HepG2 (cell line): ENCODE measurements around the gene VWA7. TPM values are rescaled to one million over a fixed set of nuclear protein-coding genes. Genes with fewer than 3 reads are reported as not detected.

ENCODE experiments used
- CREM ChIP-seq, 2 experiments: sonication (generic) in 1 of 2; formaldehyde crosslinking in 1 of 2; IDR thresholded peaks; 2 replicates each; pipeline versions ENCODE4 v1.4.0 to v1.6.1; 2016 to 2020; ENCODE audit warnings: antibody characterized with exemption in 1 of 2, mild to moderate bottlenecking in 1 of 2, missing genetic modification reagents in 1 of 2
- ISL2 ChIP-seq: sonication (generic); formaldehyde crosslinking; IDR thresholded peaks from 2 replicates; pipeline ENCODE4 v1.5.0; 2020; ENCODE audit warnings: missing genetic modification reagents
- JUND ChIP-seq: sonication (generic); formaldehyde crosslinking; IDR thresholded peaks from 2 replicates; pipeline ENCODE4 v1.8.0; 2022; ENCODE audit warnings: mild to moderate bottlenecking, missing genetic modification reagents
- KDM1A ChIP-seq: IDR thresholded peaks from 2 replicates; pipeline ENCODE4 v1.6.1; 2016; ENCODE audit warnings: missing compliant biosample characterization
- MAF1 ChIP-seq: sonication (generic); formaldehyde crosslinking; IDR thresholded peaks from 2 replicates; pipeline ENCODE4 v1.5.0; 2020; ENCODE audit warnings: missing genetic modification reagents, borderline replicate concordance
- MLLT10 ChIP-seq: sonication (generic); formaldehyde crosslinking; IDR thresholded peaks from 2 replicates; pipeline ENCODE4 v1.4.0; 2020; ENCODE audit warnings: missing genetic modification reagents
- NFATC3 ChIP-seq: sonication (generic); formaldehyde crosslinking; IDR thresholded peaks from 2 replicates; pipeline ENCODE4 v1.5.1; 2020; ENCODE audit warnings: mild to moderate bottlenecking, missing genetic modification reagents
- RARG ChIP-seq: sonication (generic); formaldehyde crosslinking; IDR thresholded peaks from 2 replicates; pipeline ENCODE4 v1.4.0; 2020; ENCODE audit warnings: low read depth, mild to moderate bottlenecking, missing genetic modification reagents
- SOX5 ChIP-seq: IDR thresholded peaks from 2 replicates; pipeline ENCODE4 v1.6.1; 2016; ENCODE audit warnings: borderline replicate concordance
- TAF15 ChIP-seq: fragments of 200-400 bp; formaldehyde crosslinking; IDR thresholded peaks from one replicate; pipeline ENCODE4 v1.6.1; 2018; ENCODE audit warnings: mild to moderate bottlenecking, low read depth, low read length; ENCODE audit not compliant: poor library complexity, severe bottlenecking
- U2AF1 ChIP-seq: fragments of 200-400 bp; formaldehyde crosslinking; optimal IDR thresholded peaks from 2 replicates; pipeline ENCODE3; 2017; ENCODE audit warnings: mild to moderate bottlenecking, low read depth, low read length
- ZC3H13 ChIP-seq: sonication (generic); formaldehyde crosslinking; IDR thresholded peaks from 2 replicates; pipeline ENCODE4 v1.8.1; 2023; ENCODE audit warnings: mild to moderate bottlenecking, missing genetic modification reagents, moderate library complexity
- ZNF136 ChIP-seq: sonication (generic); formaldehyde crosslinking; IDR thresholded peaks from 2 replicates; pipeline ENCODE4 v1.8.1; 2022; ENCODE audit warnings: low read depth, mild to moderate bottlenecking, moderate library complexity, missing genetic modification reagents
- ZNF333 ChIP-seq: sonication (generic); formaldehyde crosslinking; IDR thresholded peaks from 2 replicates; pipeline ENCODE4 v1.4.0; 2020; ENCODE audit warnings: mild to moderate bottlenecking, missing genetic modification reagents, borderline replicate concordance
- ZNF343 ChIP-seq: sonication (generic); formaldehyde crosslinking; IDR thresholded peaks from 2 replicates; pipeline ENCODE4 v1.4.0; 2020; ENCODE audit warnings: mild to moderate bottlenecking, missing genetic modification reagents
- ZNF629 ChIP-seq: sonication (generic); formaldehyde crosslinking; conservative IDR thresholded peaks from 2 replicates; pipeline ENCODE4 v1.5.0; 2020; ENCODE audit warnings: missing genetic modification reagents
- ZNF83 ChIP-seq: sonication (generic); formaldehyde crosslinking; IDR thresholded peaks from 2 replicates; pipeline ENCODE4 v1.4.0; 2020; ENCODE audit warnings: missing genetic modification reagents, mild to moderate bottlenecking, borderline replicate concordance
- polyA plus RNA-seq, 8 experiments: library from polyadenylated mRNA; depleted of rRNA in 3 of 8; stranded (reverse) in 7 of 8; unstranded in 1 of 8; fragments of >200 nt; fragmentation: Illumina TruSeq in 4 of 8; extraction: Trizol in 4 of 8; gene quantifications; 2 replicates each; pipeline versions ENCODE4 v1.2.1 to v1.2.3, GENCODE V29; 2011 to 2016; ENCODE audit warnings: low read depth in 4 of 8, missing spikeins in 1 of 8, mixed read lengths in 1 of 8; ENCODE audit not compliant: insufficient read depth in 1 of 8
- total RNA-seq, 5 experiments: library from RNA; depleted of rRNA; stranded (reverse); fragments of >200 nt; fragmentation: Illumina TruSeq; extraction: Trizol; gene quantifications; 2 replicates each; pipeline ENCODE4 v1.2.3, GENCODE V29; 2016; ENCODE audit warnings: low read depth in 1 of 5
- TF ChIP-seq, protein P1 (sequence below): sonication (generic); formaldehyde crosslinking; IDR thresholded peaks from 2 replicates; pipeline ENCODE4 v1.4.0; 2020; ENCODE audit warnings: missing genetic modification reagents
- TF ChIP-seq, protein P2 (sequence below): sonication (generic); formaldehyde crosslinking; IDR thresholded peaks from 2 replicates; pipeline ENCODE4 v1.4.0; 2020; ENCODE audit warnings: mild to moderate bottlenecking, missing genetic modification reagents
- TF ChIP-seq, protein P3 (sequence below): sonication (generic); formaldehyde crosslinking; IDR thresholded peaks from 2 replicates; pipeline ENCODE4 v1.4.0; 2020; ENCODE audit warnings: missing genetic modification reagents, borderline replicate concordance

The VWA7 gene
- total and polyA plus RNA-seq, 2 of the 13 experiments (the other 11 are each of a cell fraction or from before 2014, with no cell fraction given) = 0.86 to 3.3 TPM

DNA sequence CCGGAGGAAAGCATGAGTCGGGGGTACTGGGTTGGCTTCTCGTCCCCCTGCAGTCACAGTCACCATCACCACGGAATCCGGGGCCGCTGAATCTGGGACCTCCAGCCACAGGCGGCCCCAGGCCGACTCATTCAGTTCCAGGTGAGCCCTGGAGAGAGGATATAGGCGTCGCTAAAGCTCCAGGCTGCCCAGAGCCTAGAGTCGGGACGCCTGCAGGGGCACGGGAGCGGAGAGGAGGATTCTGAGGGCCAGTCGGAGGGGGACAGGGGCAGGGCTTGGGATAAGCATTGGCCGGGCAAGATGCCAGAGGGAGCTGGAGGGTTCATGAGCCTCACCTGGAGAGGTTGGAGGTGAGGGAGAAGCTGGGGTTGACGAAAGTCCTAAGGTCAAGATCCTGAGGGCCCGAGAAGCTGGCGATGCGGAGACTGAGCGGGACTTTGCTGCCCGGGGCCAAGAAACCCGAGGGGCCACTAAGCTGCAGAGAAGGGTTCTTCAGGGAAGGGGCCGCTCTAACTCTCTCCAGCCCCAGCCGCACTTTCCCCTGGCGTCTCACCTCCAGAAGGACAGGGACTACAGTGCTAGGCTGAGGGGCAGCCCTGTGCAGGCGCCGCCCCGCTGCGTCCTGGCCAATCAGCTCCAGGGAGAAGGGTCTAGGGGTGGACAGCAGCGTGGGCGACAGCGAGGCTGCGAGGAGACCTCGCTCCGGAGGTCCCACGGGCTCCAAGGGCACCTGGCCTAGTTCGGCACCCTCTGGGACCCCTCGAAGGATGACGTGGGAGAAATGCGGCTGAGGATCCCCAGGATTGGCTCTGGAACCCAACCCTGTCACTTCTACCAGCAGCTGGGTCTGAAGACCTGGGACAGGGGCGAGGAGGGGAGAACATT is 11.0 kb downstream of the VWA7 start (continued):
- TF ChIP-seq, protein P1, sequence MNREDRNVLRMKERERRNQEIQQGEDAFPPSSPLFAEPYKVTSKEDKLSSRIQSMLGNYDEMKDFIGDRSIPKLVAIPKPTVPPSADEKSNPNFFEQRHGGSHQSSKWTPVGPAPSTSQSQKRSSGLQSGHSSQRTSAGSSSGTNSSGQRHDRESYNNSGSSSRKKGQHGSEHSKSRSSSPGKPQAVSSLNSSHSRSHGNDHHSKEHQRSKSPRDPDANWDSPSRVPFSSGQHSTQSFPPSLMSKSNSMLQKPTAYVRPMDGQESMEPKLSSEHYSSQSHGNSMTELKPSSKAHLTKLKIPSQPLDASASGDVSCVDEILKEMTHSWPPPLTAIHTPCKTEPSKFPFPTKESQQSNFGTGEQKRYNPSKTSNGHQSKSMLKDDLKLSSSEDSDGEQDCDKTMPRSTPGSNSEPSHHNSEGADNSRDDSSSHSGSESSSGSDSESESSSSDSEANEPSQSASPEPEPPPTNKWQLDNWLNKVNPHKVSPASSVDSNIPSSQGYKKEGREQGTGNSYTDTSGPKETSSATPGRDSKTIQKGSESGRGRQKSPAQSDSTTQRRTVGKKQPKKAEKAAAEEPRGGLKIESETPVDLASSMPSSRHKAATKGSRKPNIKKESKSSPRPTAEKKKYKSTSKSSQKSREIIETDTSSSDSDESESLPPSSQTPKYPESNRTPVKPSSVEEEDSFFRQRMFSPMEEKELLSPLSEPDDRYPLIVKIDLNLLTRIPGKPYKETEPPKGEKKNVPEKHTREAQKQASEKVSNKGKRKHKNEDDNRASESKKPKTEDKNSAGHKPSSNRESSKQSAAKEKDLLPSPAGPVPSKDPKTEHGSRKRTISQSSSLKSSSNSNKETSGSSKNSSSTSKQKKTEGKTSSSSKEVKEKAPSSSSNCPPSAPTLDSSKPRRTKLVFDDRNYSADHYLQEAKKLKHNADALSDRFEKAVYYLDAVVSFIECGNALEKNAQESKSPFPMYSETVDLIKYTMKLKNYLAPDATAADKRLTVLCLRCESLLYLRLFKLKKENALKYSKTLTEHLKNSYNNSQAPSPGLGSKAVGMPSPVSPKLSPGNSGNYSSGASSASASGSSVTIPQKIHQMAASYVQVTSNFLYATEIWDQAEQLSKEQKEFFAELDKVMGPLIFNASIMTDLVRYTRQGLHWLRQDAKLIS (CRISPR knock-in tag) = no peak
- TF ChIP-seq ZNF83 (CRISPR knock-in tag) (no peak), KDM1A (CRISPR knock-in tag) (no peak), TAF15 (peak; percentile 21), SOX5 (CRISPR knock-in tag) (peak; percentile 48), ZNF136 (peak; percentile 59; the same call in 1 of the 2 replicates), NFATC3 (CRISPR knock-in tag) (peak; percentile 65; the same call in 1 of the 2 replicates), ZNF343 (CRISPR knock-in tag) (no peak), RARG (no peak), JUND (CRISPR knock-in tag) (no peak), ZNF333 (0 out of 2 replicates have a peak, but pooled peaks have one; percentile 15), MAF1 (no peak), ZC3H13 (CRISPR knock-in tag) (0 out of 2 replicates have a peak, but pooled peaks have one; percentile 40), U2AF1 (no peak), MLLT10 (no peak), CREM (IDR thresholded peaks at IDR 0.05) (no peak), CREM (CRISPR knock-in tag; IDR thresholded peaks at IDR 0.05) (no peak), ISL2 (no peak), ZNF629 (CRISPR knock-in tag) (no peak)
- TF ChIP-seq, protein P2, sequence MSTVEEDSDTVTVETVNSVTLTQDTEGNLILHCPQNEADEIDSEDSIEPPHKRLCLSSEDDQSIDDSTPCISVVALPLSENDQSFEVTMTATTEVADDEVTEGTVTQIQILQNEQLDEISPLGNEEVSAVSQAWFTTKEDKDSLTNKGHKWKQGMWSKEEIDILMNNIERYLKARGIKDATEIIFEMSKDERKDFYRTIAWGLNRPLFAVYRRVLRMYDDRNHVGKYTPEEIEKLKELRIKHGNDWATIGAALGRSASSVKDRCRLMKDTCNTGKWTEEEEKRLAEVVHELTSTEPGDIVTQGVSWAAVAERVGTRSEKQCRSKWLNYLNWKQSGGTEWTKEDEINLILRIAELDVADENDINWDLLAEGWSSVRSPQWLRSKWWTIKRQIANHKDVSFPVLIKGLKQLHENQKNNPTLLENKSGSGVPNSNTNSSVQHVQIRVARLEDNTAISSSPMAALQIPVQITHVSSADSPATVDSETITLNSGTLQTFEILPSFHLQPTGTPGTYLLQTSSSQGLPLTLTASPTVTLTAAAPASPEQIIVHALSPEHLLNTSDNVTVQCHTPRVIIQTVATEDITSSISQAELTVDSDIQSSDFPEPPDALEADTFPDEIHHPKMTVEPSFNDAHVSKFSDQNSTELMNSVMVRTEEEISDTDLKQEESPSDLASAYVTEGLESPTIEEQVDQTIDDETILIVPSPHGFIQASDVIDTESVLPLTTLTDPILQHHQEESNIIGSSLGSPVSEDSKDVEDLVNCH (CRISPR knock-in tag) = no peak
- TF ChIP-seq, protein P3, sequence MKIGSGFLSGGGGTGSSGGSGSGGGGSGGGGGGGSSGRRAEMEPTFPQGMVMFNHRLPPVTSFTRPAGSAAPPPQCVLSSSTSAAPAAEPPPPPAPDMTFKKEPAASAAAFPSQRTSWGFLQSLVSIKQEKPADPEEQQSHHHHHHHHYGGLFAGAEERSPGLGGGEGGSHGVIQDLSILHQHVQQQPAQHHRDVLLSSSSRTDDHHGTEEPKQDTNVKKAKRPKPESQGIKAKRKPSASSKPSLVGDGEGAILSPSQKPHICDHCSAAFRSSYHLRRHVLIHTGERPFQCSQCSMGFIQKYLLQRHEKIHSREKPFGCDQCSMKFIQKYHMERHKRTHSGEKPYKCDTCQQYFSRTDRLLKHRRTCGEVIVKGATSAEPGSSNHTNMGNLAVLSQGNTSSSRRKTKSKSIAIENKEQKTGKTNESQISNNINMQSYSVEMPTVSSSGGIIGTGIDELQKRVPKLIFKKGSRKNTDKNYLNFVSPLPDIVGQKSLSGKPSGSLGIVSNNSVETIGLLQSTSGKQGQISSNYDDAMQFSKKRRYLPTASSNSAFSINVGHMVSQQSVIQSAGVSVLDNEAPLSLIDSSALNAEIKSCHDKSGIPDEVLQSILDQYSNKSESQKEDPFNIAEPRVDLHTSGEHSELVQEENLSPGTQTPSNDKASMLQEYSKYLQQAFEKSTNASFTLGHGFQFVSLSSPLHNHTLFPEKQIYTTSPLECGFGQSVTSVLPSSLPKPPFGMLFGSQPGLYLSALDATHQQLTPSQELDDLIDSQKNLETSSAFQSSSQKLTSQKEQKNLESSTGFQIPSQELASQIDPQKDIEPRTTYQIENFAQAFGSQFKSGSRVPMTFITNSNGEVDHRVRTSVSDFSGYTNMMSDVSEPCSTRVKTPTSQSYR (CRISPR knock-in tag) = no peak
